GM19351 (cell line): ENCODE results near the gene PRDX2.
"Not testable (repeated sequence)": the region's sequence is repeated elsewhere in the genome, so short reads cannot be mapped to it uniquely, and the experiment has no call there.

Experiments
- ATAC-seq: cut with Tn5 transposase; IDR thresholded peaks from one replicate; pipeline ENCODE4 v1.9.1; 2021; ENCODE audit warnings: mild to moderate bottlenecking, moderate library complexity; ENCODE audit not compliant: unreplicated experiment

The PRDX2 gene

GRCh38 chr19:12801466-12802266 is at the start of gene PRDX2, which contains the start of gene THSD8:
TSS of gene PRDX2 (minus strand) at chr19:12801800. CDS start at chr19:12801261, 539 bp downstream.
TSS of gene THSD8 (plus strand) at chr19:12802069. CDS start at chr19:12802072, 3 bp downstream.
- no peak for ATAC-seq

DNA sequence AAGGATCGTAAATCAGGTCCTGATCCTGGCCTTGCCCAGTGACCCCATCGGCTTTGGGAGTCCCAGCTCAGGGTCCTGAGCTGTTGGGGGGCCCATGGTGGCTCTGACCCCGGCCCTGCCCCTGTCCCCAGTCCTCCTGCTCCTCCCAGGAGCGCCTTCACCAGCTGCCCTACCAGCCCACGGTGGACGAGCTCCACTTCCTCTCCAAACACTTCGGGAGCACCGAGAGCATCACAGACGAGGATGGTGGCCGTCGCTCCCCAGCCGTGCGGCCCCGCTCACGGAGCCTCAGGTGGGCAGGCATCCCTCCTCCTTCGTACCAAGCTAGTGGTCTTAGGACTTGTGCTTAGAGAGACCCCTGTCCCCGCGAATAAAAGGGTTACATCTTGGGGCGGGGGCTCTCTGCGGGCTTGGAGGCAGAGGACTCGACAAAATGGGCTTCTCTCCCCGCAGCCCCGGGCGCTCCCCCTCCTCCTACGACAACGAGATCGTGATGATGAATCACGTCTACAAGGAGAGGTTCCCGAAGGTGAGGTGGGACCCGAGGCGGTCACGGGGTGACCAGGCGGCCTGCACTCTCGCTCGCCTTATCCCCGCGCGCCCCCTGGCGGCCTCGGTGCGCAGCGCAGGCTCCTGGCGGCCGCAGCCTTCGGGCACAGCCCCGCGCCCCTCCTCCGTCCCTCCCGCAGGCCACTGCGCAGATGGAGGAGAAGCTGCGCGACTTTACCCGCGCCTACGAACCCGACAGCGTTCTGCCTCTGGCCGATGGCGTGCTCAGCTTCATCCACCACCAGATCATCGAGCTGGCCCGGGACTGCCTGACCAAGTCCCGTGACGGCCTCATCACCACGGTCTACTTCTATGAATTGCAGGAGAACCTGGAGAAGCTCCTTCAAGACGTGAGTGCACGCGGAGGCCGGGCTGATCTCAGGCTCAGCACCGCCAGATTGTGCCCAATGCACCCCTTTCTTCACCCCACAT is 45.8 kb upstream of the PRDX2 start:
- ATAC-seq, result no peak

DNA sequence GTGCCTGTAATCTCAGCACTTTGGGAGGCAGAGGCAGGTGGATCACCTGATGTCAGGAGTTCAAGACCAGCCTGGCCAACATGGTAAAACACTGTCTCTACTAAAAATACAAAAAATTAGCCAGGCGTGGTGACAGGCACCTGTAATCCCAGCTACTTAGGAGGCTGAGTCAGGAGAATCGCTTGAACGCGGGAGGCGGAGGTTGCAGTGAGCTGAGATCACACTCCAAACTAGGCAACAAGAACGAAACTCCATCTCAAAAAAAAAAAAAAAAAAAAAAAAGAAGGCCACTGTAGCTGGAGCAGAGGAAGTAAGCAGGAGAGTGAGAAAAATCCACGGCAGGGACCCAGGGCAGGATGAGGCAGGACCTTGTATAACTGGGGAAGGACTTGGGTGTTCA is 45.0 kb upstream of the PRDX2 start:
- ATAC-seq, result not testable (repeated sequence)

DNA sequence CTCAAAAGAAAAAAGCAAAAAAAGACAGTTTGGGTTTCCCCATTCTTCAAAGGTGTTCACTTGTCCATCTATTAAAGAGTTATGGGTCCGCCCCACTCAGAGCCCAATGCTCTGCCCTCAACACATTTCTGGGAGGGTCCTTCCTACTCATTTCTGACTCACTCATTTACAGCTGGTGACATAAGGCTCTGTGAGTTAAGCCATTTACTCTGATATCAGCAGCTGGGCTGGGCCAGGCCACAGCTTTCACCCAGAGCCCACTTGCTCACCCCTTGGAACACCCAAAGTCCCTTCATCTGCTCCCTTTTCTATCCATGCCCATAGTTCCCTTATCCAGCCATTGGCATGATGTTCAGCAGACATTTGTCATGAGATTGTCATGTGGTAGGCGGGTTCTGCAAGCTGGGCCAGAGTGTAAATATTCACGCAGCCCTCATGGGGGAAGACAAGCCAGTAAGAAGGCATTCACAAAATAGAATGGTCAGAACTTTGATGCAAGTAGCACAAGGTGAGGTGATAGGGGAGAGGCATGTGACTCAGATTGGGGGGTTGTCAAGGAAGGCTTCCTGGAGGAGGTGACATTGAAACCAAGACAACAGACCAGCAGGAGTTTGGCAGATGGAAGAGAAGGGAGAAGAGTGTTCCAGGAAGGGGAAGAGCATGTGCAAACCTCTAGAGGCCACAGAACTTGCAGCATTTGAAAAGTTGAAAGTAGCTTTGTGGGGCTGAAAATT is 42.6 kb upstream of the PRDX2 start:
- ATAC-seq, result no peak

- no peak for ATAC-seq
Measured at GRCh38 chr19:12843328-12843727, 41.7 kb upstream of the PRDX2 start.

- ATAC-seq, result no peak
Measured at GRCh38 chr19:12842511-12842910, 40.9 kb upstream of the PRDX2 start.

DNA sequence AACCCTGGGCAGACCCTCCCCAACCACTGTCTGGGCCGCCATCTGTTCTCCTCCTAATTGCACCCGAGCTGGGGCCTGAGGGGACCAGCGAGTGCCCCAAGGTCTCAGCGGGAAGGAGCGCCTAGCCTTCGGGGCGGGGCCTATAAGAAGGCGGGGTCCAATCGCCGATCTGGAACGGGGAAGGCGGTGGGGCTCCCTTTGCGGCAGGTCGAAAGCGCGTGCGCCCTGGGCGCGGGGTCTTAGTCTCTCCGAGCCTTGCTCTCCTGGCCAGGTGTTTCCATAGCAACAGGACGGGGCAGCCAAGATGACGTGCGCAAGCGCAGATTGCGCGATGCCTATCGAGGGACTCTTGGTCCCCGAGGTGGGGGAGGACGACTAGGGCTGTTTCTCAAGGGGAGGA is 39.5 kb upstream of the PRDX2 start:
- no peak for ATAC-seq

GRCh38 chr19:12840091-12841079 is 38.8 kb upstream of the PRDX2 start:
- no peak for ATAC-seq

GRCh38 chr19:12838886-12839756 is 37.5 kb upstream of the PRDX2 start:
- ATAC-seq, result no peak

GRCh38 chr19:12838182-12838885 is 36.7 kb upstream of the PRDX2 start, which contains the start of gene MAST1:
TSS of gene MAST1 (plus strand) at chr19:12838515. CDS start at chr19:12838573, 58 bp downstream.
- ATAC-seq, result no peak

GRCh38 chr19:12837225-12837624 is 35.6 kb upstream of the PRDX2 start:
- ATAC-seq, result no peak

DNA sequence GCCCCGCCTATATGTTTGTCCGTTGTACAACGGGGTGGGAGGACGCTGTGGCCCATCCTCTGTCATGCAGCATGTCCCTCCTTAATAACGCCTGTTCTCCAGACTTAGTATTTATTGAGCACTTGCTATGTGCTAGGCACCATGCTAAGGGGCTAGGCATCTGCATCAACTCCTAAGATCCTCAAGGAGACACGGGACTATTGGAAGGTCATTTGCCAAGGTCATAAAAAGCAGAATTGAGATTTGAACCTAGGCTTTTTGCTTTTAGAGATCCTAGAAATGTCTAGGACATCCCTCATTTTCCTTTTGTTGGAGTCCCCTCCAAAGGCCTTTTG is 34.9 kb upstream of the PRDX2 start:
- no peak for ATAC-seq

- ATAC-seq, result no peak
Measured at GRCh38 chr19:12834976-12835757, 33.6 kb upstream of the PRDX2 start.

- ATAC-seq, result no peak
Measured at GRCh38 chr19:12834566-12834943, 33.0 kb upstream of the PRDX2 start, which contains the start of gene RTBDN. TSS of gene RTBDN (minus strand) at chr19:12834579. CDS start at chr19:12829979, 4,600 bp downstream.

DNA sequence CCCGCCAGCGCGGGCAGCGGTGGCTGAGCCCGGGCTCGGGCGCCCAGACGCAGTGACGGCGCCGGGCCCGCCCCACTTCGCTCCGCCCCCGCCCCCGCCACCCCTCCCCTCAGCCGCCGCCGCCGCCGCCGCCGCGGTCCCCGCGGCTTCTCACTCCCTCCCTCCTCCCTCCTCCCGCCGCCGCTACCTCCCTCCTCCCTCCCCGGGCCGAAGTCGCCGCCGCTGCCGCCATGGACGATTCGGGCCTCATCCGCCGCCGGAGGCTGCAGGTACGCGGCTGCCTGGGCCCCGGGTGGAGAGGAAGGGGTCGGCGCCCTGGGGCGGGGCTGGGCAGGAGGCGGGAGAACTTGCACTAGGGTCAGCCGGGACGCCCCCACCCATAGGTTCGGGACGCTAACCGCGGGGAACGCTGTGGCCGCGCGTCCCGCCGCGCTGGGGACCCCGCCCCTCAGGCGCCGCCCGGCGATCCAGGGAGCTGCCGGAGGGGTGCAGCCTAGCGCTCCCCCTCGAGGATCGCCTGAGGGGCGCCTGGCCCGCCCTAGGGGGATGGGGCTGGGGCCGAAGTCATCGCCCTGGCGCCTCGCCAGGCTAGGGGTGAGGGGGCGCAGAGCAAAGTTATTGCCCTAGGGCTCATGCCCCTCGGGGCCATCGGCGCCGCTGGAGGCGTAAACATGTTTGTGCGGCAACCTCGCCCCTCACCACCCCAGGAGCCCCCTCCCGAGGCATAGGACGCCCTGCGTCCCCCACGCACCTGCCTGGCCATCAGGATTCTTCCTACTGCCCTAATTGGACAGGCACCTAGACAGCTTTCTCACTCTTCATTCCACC is 32.4 kb upstream of the PRDX2 start:
- no peak for ATAC-seq

GRCh38 chr19:12833418-12833737 is 31.8 kb upstream of the PRDX2 start:
- ATAC-seq, result no peak

GRCh38 chr19:12828494-12828893 is 26.9 kb upstream of the PRDX2 start:
- no peak for ATAC-seq
